GM19467 (cell line): Measurements from ENCODE around the gene CLC.
"Not testable (repeated sequence)": the region's sequence is repeated elsewhere in the genome, so short reads cannot be mapped to it uniquely, and the experiment has no call there.

Experiments used
- ATAC-seq: cut with Tn5 transposase; IDR thresholded peaks from one replicate; pipeline ENCODE4 v1.9.1; 2021; ENCODE audit warnings: mild to moderate bottlenecking, moderate library complexity; ENCODE audit not compliant: unreplicated experiment

CLC gene

GRCh38 chr19:39737891-39738290 is at the start of gene CLC:
Gene CLC, minus strand, starts transcription at chr19:39738029. Its CDS starts 77 bp downstream, at chr19:39737952.
- ATAC-seq, result no peak

DNA sequence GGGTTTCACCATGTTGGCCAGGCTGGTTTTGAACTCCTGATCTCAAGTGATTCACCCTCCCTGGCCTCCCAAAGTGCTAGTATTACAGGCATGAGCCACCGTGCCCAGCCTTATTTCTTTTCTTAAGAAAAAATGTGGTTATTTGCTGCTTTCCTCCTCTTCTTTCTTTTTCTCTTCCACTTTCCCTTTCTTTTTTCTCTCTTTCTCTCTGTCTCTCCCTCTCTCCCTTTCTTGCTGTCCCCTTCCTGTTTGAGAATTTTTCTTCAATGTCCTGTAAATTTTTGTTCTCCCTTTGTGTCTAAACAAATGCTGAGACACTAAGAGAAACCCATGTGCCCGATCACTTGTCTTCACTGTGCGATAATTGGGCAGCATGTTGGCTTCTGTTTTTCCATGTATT is 43.1 kb upstream of the CLC start:
- ATAC-seq, result no peak

- ATAC-seq, result no peak
Observed at GRCh38 chr19:39778763-39779162, 40.9 kb upstream of the CLC start, which contains the start of gene LEUTX. Gene LEUTX, plus strand, starts transcription at chr19:39778854. Its CDS starts 67 bp downstream, at chr19:39778921.

GRCh38 chr19:39768786-39769185 is 31.0 kb upstream of the CLC start:
- no peak for ATAC-seq

- ATAC-seq, result no peak
Observed at GRCh38 chr19:39768334-39768733, 30.5 kb upstream of the CLC start.

- no peak for ATAC-seq
Observed at GRCh38 chr19:39765091-39766076, 27.6 kb upstream of the CLC start.

- not testable (repeated sequence) for ATAC-seq
Observed at GRCh38 chr19:39761851-39762250, 24.0 kb upstream of the CLC start.

- ATAC-seq, result no peak
Observed at GRCh38 chr19:39759457-39760184, 21.8 kb upstream of the CLC start.

- no peak for ATAC-seq
Observed at GRCh38 chr19:39754971-39755370, 17.1 kb upstream of the CLC start.

DNA sequence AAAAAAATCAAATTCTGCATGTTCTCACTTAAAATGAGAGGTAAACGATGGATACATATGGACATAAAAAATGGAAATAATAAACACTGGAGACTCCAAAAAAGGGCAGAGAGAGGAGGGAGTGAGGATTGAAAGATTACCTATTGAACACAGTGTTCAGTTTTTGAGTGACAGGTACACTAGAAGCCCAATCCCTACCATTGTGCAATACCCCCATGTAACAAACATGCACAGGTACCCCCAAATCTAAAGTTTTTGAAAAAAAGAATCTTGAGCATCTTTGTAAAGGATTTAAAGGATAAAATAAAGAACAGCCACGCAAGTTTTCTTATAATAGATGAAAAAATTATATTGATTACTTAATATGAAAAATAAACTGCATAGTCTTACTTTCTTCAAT is 16.7 kb upstream of the CLC start:
- ATAC-seq, result no peak

- no peak for ATAC-seq
Observed at GRCh38 chr19:39752795-39753194, 15.0 kb upstream of the CLC start.

DNA sequence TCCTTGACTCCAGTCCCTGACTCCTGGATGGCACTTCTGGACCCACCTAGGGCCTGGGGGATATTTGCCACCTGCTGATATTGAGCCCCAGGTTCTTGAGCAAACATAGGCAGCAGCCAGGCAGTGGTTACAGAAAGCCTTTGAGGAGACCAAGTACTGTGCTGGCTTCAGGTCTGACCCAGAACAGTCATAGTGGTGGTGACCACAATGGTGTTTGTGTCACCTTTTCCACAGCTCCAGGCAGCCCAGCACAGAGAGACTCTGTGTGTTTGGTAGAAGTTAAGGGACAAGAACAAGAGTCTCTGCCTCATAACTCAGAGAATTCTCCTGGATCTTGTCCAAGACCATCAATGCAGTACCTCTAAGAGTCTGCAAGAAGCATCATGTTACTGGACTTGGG is 14.6 kb upstream of the CLC start:
- no peak for ATAC-seq

DNA sequence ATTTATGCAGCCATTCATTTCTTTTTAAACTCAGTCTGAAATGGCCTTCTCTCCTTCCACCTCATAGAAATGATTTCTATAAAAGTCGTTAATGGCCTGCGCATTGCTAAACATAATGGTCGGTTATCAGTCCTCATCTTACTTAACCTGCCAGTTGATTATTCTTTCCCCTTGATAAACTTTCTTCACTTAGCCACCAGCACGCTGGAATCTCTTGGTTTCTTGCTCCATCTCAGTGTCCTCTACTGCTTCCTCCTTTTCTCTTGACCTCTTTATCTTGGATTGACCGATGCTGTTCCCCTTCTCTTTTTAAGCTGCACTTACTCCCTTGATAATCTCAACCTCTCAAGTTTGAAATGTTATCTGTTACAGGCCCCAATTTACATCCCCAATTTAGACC is 12.2 kb upstream of the CLC start:
- ATAC-seq, result no peak

DNA sequence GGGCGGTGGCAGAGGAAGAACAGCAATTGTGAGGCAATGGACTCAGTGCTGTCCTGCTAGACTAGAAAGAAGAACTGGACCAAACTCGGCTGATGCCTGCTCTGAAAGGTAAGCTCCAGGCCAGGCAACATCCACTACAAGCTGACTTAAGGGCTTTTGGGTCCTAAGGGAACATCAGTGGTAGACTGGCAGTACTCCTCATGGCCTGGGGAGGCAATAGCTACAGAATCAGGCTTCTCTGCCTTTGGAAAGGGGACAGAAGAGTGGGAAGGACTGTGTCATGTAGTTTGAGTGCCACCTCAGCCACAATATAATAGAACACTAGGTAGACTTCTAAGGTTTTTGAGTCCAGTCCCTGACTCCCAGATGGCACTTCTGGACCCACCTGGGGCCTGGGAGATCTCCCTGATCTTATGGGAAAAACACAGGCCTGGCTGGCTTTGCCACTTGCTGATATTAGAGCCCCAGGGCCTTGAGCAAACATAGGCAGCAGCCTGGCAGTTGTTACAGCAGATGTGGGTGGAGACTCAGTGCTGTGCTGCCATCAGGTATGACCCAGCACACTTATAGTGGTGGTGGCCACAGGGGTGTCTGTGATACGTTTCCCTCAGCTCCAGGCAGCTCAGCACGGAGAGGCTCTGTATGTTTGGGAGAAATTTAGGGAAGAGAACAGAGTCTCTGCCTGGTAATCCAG is 9.2 kb upstream of the CLC start:
- ATAC-seq, result no peak

GRCh38 chr19:39745643-39746042 is 7.8 kb upstream of the CLC start:
- no peak for ATAC-seq

- no peak for ATAC-seq
Observed at GRCh38 chr19:39740395-39740794, 2.6 kb upstream of the CLC start.

- ATAC-seq, result no peak
Observed at GRCh38 chr19:39738814-39739213, 985 bp upstream of the CLC start.

- ATAC-seq, result no peak
Observed at GRCh38 chr19:39737351-39737750, 478 bp downstream of the CLC start.

GRCh38 chr19:39736088-39736487 is 1.7 kb downstream of the CLC start:
- ATAC-seq, result no peak

DNA sequence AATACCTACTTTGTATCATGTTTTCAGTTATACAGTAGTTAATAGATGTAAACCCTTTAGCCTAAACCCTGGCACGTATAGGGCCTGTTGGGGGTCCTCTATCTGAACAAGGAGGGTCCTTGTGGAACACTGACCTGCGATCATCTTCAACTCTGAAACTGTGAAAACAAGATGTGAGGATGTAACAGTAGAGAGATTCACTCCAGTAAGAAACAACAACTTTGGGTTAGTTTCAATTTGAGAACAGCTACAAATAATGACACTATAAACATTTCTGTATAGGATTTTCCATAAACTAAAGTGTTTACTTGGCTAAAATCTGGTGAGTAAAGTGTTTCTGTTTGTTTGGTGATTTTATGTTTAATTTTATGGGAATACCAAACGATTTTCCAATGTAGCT is 2.1 kb downstream of the CLC start:
- ATAC-seq, result no peak

GRCh38 chr19:39733841-39734240 is 4.0 kb downstream of the CLC start:
- no peak for ATAC-seq
